WTC11 (cell line): ENCODE measurements around the gene PARD3B. TPM values are rescaled to one million over a fixed set of nuclear protein-coding genes. Genes with fewer than 3 reads are reported as not detected.

ENCODE experiments used
- ATAC-seq: fragments of 200-7000 bp; cut with Tn5 transposase; 2 replicates; pipeline ENCODE4 v1.10.0; 2021; ENCODE audit warnings: mild to moderate bottlenecking, moderate library complexity
- CTCF ChIA-PET: fragments of 300-600 bp; sonication (Branson Sonifier 250); formaldehyde crosslinking; loops from one replicate; lab custom pipeline; 2021; ENCODE audit warnings: antibody characterized with exemption; lab: Charles Lee
- POLR2A ChIA-PET: fragments of 350-600 bp; sonication (Branson Sonifier 250); formaldehyde crosslinking; loops from one replicate; lab custom pipeline; 2021; ENCODE audit warnings: antibody characterized with exemption; lab: Charles Lee
- DNase-seq: peaks from one replicate; pipeline ENCODE4 v3.0.0; 2021; ENCODE audit warnings: low spot score
- H3K27ac Mint-ChIP-seq: 2 replicates; pipeline ENCODE4 v1.8.0; 2021; ENCODE audit warnings: mixed read lengths
- H3K27me3 Mint-ChIP-seq: 2 replicates; pipeline ENCODE4 v1.8.0; 2021; ENCODE audit warnings: low read depth, mild to moderate bottlenecking, moderate library complexity, mixed read lengths
- H3K36me3 Mint-ChIP-seq: 2 replicates; pipeline ENCODE4 v1.8.0; 2021; ENCODE audit warnings: mixed read lengths
- H3K4me1 Mint-ChIP-seq: 2 replicates; pipeline ENCODE4 v1.8.0; 2022; ENCODE audit warnings: mixed read lengths
- H3K4me3 Mint-ChIP-seq: 2 replicates; pipeline ENCODE4 v1.8.0; 2021; ENCODE audit warnings: mild to moderate bottlenecking, moderate library complexity, mixed read lengths
- H3K9me3 Mint-ChIP-seq: 2 replicates; pipeline ENCODE4 v1.8.0; 2021; ENCODE audit warnings: mixed read lengths
- ATF1 ChIP-seq: sonication (generic); formaldehyde crosslinking; IDR thresholded peaks from 2 replicates; pipeline ENCODE4 v1.8.1; 2023; ENCODE audit warnings: mild to moderate bottlenecking, moderate library complexity, missing genetic modification reagents
- CBFB ChIP-seq: sonication (generic); formaldehyde crosslinking; IDR thresholded peaks from 2 replicates; pipeline ENCODE4 v1.8.1; 2022; ENCODE audit warnings: mild to moderate bottlenecking, low read depth, missing genetic modification reagents
- GABPB1 ChIP-seq: sonication (generic); formaldehyde crosslinking; IDR thresholded peaks from 2 replicates; pipeline ENCODE4 v1.8.1; 2023; ENCODE audit warnings: mild to moderate bottlenecking, missing genetic modification reagents
- GTF2I ChIP-seq: fragments of 250-450 bp; sonication (Bioruptor Pico); conservative IDR thresholded peaks from 2 replicates; pipeline ENCODE4 v1.4.0; 2021; ENCODE audit warnings: mild to moderate bottlenecking
- HMGA2 ChIP-seq: fragments of 250-450 bp; sonication (Bioruptor Pico); IDR thresholded peaks from 2 replicates; pipeline ENCODE4 v1.4.0; 2021; ENCODE audit warnings: mild to moderate bottlenecking, moderate library complexity
- IRF2 ChIP-seq: sonication (generic); formaldehyde crosslinking; IDR thresholded peaks from 2 replicates; pipeline ENCODE4 v1.8.0; 2022; ENCODE audit warnings: low read depth, missing genetic modification reagents, borderline replicate concordance
- MXD4 ChIP-seq: fragments of 250-450 bp; sonication (Bioruptor Pico); IDR thresholded peaks from 2 replicates; pipeline ENCODE4 v1.8.0; 2021; ENCODE audit warnings: mild to moderate bottlenecking, moderate library complexity, borderline replicate concordance
- NFATC4 ChIP-seq: fragments of 250-450 bp; sonication (Bioruptor Pico); IDR thresholded peaks from 2 replicates; pipeline ENCODE4 v1.9.0; 2021; ENCODE audit warnings: mild to moderate bottlenecking
- NR3C1 ChIP-seq: sonication (generic); formaldehyde crosslinking; conservative IDR thresholded peaks from 2 replicates; pipeline ENCODE4 v1.8.1; 2023; ENCODE audit warnings: low read depth, mild to moderate bottlenecking, missing genetic modification reagents
- RELA ChIP-seq: sonication (generic); formaldehyde crosslinking; IDR thresholded peaks from 2 replicates; pipeline ENCODE4 v1.8.1; 2022; ENCODE audit warnings: missing genetic modification reagents, mild to moderate bottlenecking, borderline replicate concordance
- TP53 ChIP-seq: sonication (generic); formaldehyde crosslinking; IDR thresholded peaks from 2 replicates; pipeline ENCODE4 v1.8.1; 2023; ENCODE audit warnings: mild to moderate bottlenecking, missing genetic modification reagents
- ZNF121 ChIP-seq: sonication (generic); formaldehyde crosslinking; IDR thresholded peaks from 2 replicates; pipeline ENCODE4 v1.8.0; 2023; ENCODE audit warnings: missing genetic modification reagents
- total RNA-seq: library from RNA; stranded (reverse); gene quantifications from 3 replicates; pipeline ENCODE4 v1.2.3, GENCODE V29; 2021
- TF ChIP-seq, protein P1 (sequence below): fragments of 250-450 bp; sonication (Bioruptor Pico); IDR thresholded peaks from 2 replicates; pipeline ENCODE4 v1.9.0; 2021; ENCODE audit warnings: moderate library complexity, mild to moderate bottlenecking, inconsistent platforms, borderline replicate concordance
- TF ChIP-seq, protein P2 (sequence below): sonication (generic); formaldehyde crosslinking; IDR thresholded peaks from 2 replicates; pipeline ENCODE4 v1.8.1; 2022; ENCODE audit warnings: low read depth, missing genetic modification reagents, borderline replicate concordance
- TF ChIP-seq, protein P3 (sequence below): sonication (generic); formaldehyde crosslinking; IDR thresholded peaks from 2 replicates; pipeline ENCODE4 v1.8.1; 2023; ENCODE audit warnings: mild to moderate bottlenecking, missing genetic modification reagents, borderline replicate concordance
- TF ChIP-seq, protein P4 (sequence below): sonication (generic); formaldehyde crosslinking; IDR thresholded peaks from 2 replicates; pipeline ENCODE4 v1.8.0; 2022; ENCODE audit warnings: missing genetic modification reagents
- TF ChIP-seq, protein P5 (sequence below): sonication (generic); formaldehyde crosslinking; IDR thresholded peaks from 2 replicates; pipeline ENCODE4 v1.8.1; 2023; ENCODE audit warnings: mild to moderate bottlenecking, missing genetic modification reagents, moderate library complexity
- TF ChIP-seq, protein P6 (sequence below): sonication (generic); formaldehyde crosslinking; IDR thresholded peaks from 2 replicates; pipeline ENCODE4 v1.8.0; 2023; ENCODE audit warnings: mild to moderate bottlenecking, missing genetic modification reagents

PARD3B gene
- total RNA-seq, 1 experiment from 2014 or later, result 5.6 TPM

DNA sequence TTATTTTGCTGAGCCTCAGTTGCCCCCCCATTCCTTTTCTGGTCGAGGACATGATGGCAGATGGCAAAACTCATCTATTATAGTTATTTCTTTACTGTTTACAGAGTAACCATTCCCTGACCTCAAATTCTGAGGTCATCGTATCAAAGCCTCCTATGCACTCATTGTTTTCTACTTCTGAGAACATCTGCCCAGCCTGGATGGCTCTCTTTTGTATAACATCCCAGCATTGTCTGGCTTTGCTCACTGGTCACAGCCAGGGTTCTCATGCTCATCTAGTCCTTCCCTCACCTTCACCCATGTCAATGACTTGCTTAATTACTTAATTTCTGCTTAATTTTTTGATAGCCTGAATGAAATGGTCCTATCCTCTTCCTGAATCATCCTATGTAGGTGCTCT, 472.1 kb downstream of the PARD3B start:
- Mint-ChIP-seq H3K36me3 (no peaks in the 10 kb centered on the region), H3K27ac (no peak overlapping the region), H3K4me3 (no peak overlapping the region), H3K27me3 (no peaks in the 10 kb centered on the region), H3K4me1 (peaks cover 10% of the 10 kb centered on the region), H3K9me3 (no peaks in the 10 kb centered on the region)
- TF ChIP-seq, protein P1, sequence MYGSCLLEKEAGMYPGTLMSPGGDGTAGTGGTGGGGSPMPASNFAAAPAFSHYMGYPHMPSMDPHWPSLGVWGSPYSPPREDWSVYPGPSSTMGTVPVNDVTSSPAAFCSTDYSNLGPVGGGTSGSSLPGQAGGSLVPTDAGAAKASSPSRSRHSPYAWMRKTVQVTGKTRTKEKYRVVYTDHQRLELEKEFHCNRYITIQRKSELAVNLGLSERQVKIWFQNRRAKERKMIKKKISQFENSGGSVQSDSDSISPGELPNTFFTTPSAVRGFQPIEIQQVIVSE (CRISPR knock-in tag), result no peak
- TF ChIP-seq, protein P2, sequence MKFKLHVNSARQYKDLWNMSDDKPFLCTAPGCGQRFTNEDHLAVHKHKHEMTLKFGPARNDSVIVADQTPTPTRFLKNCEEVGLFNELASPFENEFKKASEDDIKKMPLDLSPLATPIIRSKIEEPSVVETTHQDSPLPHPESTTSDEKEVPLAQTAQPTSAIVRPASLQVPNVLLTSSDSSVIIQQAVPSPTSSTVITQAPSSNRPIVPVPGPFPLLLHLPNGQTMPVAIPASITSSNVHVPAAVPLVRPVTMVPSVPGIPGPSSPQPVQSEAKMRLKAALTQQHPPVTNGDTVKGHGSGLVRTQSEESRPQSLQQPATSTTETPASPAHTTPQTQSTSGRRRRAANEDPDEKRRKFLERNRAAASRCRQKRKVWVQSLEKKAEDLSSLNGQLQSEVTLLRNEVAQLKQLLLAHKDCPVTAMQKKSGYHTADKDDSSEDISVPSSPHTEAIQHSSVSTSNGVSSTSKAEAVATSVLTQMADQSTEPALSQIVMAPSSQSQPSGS (CRISPR knock-in tag), result no peak
- TF ChIP-seq GABPB1 (CRISPR knock-in tag), result no peak
- no peak for TF ChIP-seq MXD4 (CRISPR knock-in tag)
- no peak for TF ChIP-seq HMGA2
- no peak for TF ChIP-seq NFATC4 (CRISPR knock-in tag)
- no peak for TF ChIP-seq ZNF121
- no peak for TF ChIP-seq NR3C1 (CRISPR knock-in tag)
- no peak for TF ChIP-seq IRF2
- TF ChIP-seq RELA (CRISPR knock-in tag), result no peak
- TF ChIP-seq ATF1, result no peak
- TF ChIP-seq, protein P3, sequence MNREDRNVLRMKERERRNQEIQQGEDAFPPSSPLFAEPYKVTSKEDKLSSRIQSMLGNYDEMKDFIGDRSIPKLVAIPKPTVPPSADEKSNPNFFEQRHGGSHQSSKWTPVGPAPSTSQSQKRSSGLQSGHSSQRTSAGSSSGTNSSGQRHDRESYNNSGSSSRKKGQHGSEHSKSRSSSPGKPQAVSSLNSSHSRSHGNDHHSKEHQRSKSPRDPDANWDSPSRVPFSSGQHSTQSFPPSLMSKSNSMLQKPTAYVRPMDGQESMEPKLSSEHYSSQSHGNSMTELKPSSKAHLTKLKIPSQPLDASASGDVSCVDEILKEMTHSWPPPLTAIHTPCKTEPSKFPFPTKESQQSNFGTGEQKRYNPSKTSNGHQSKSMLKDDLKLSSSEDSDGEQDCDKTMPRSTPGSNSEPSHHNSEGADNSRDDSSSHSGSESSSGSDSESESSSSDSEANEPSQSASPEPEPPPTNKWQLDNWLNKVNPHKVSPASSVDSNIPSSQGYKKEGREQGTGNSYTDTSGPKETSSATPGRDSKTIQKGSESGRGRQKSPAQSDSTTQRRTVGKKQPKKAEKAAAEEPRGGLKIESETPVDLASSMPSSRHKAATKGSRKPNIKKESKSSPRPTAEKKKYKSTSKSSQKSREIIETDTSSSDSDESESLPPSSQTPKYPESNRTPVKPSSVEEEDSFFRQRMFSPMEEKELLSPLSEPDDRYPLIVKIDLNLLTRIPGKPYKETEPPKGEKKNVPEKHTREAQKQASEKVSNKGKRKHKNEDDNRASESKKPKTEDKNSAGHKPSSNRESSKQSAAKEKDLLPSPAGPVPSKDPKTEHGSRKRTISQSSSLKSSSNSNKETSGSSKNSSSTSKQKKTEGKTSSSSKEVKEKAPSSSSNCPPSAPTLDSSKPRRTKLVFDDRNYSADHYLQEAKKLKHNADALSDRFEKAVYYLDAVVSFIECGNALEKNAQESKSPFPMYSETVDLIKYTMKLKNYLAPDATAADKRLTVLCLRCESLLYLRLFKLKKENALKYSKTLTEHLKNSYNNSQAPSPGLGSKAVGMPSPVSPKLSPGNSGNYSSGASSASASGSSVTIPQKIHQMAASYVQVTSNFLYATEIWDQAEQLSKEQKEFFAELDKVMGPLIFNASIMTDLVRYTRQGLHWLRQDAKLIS (CRISPR knock-in tag), result no peak
- TF ChIP-seq CBFB (CRISPR knock-in tag), result no peak
- TF ChIP-seq, protein P4, sequence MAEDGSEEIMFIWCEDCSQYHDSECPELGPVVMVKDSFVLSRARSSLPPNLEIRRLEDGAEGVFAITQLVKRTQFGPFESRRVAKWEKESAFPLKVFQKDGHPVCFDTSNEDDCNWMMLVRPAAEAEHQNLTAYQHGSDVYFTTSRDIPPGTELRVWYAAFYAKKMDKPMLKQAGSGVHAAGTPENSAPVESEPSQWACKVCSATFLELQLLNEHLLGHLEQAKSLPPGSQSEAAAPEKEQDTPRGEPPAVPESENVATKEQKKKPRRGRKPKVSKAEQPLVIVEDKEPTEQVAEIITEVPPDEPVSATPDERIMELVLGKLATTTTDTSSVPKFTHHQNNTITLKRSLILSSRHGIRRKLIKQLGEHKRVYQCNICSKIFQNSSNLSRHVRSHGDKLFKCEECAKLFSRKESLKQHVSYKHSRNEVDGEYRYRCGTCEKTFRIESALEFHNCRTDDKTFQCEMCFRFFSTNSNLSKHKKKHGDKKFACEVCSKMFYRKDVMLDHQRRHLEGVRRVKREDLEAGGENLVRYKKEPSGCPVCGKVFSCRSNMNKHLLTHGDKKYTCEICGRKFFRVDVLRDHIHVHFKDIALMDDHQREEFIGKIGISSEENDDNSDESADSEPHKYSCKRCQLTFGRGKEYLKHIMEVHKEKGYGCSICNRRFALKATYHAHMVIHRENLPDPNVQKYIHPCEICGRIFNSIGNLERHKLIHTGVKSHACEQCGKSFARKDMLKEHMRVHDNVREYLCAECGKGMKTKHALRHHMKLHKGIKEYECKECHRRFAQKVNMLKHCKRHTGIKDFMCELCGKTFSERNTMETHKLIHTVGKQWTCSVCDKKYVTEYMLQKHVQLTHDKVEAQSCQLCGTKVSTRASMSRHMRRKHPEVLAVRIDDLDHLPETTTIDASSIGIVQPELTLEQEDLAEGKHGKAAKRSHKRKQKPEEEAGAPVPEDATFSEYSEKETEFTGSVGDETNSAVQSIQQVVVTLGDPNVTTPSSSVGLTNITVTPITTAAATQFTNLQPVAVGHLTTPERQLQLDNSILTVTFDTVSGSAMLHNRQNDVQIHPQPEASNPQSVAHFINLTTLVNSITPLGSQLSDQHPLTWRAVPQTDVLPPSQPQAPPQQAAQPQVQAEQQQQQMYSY (CRISPR knock-in tag), result no peak
- ChIA-PET CTCF (no interaction called here), POLR2A (no interaction called here)
- no peak for ATAC-seq
- DNase-seq, result no peak

DNA sequence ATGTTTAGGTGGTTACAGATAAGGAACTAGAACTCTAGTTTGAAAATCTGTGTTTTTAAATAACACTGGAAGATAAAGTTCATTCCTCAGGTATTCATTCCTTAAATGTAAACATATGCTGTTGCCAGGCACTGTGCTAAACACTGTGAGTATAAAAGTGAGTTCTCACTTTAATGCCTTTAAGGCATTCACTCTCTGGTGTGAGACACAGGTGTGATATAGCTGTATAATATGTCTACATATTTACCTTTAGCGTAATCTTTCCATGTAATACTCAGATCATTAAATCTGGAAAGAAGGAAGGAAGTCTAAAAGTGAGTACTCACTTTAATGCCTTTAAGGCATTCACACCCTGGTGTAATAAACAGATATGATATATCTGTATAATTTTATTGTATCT, 472.6 kb downstream of the PARD3B start:
- CTCF ChIA-PET, result no interaction called here
- TF ChIP-seq, protein P5, sequence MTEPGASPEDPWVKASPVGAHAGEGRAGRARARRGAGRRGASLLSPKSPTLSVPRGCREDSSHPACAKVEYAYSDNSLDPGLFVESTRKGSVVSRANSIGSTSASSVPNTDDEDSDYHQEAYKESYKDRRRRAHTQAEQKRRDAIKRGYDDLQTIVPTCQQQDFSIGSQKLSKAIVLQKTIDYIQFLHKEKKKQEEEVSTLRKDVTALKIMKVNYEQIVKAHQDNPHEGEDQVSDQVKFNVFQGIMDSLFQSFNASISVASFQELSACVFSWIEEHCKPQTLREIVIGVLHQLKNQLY, result no peak
- no peak for TF ChIP-seq GTF2I (CRISPR knock-in tag)
- no peak for TF ChIP-seq ZNF121
- no peak for TF ChIP-seq NFATC4 (CRISPR knock-in tag)
- no peak for TF ChIP-seq CBFB (CRISPR knock-in tag)
- no peak for TF ChIP-seq HMGA2
- TF ChIP-seq, protein P6, sequence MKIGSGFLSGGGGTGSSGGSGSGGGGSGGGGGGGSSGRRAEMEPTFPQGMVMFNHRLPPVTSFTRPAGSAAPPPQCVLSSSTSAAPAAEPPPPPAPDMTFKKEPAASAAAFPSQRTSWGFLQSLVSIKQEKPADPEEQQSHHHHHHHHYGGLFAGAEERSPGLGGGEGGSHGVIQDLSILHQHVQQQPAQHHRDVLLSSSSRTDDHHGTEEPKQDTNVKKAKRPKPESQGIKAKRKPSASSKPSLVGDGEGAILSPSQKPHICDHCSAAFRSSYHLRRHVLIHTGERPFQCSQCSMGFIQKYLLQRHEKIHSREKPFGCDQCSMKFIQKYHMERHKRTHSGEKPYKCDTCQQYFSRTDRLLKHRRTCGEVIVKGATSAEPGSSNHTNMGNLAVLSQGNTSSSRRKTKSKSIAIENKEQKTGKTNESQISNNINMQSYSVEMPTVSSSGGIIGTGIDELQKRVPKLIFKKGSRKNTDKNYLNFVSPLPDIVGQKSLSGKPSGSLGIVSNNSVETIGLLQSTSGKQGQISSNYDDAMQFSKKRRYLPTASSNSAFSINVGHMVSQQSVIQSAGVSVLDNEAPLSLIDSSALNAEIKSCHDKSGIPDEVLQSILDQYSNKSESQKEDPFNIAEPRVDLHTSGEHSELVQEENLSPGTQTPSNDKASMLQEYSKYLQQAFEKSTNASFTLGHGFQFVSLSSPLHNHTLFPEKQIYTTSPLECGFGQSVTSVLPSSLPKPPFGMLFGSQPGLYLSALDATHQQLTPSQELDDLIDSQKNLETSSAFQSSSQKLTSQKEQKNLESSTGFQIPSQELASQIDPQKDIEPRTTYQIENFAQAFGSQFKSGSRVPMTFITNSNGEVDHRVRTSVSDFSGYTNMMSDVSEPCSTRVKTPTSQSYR (CRISPR knock-in tag), result no peak
- no peak for TF ChIP-seq TP53 (CRISPR knock-in tag)

More for the DNA sequence above, 472.6 kb downstream of the PARD3B start:
- Mint-ChIP-seq H3K4me1 (peaks cover 10% of the 10 kb centered on the region), H3K4me3 (no peak overlapping the region), H3K27me3 (no peaks in the 10 kb centered on the region), H3K9me3 (no peaks in the 10 kb centered on the region), H3K27ac (no peak overlapping the region), H3K36me3 (no peaks in the 10 kb centered on the region)
- POLR2A ChIA-PET, result no interaction called here
- ATAC-seq (no peak), DNase-seq (no peak)
